Activated naive CD4-positive, alpha-beta T cell treated with anti-CD3 and anti-CD28 coated beads, Interleukin-2, amount 10 ng/mL, durations not matched to agents 7 days and 5 days (primary cell): ENCODE results near the gene NDFIP1.
A peak's percentile ranks its signal among the peaks of the same experiment; 100 is the strongest.
"Not testable (repeated sequence)": the region's sequence is repeated elsewhere in the genome, so short reads cannot be mapped to it uniquely, and the experiment has no call there.

Source experiments
- CTCF ChIA-PET: fragments of 350-600 bp; sonication (Branson Sonifier 250); formaldehyde crosslinking; loops from one replicate; lab custom pipeline; 2021; ENCODE audit warnings: antibody characterized with exemption; lab: Charles Lee
- DNase-seq: peaks from one replicate; pipeline ENCODE4 v3.0.0-alpha.2; 2020
- H3K27ac Mint-ChIP-seq: one replicate; pipeline ENCODE4 v1.8.0; 2021; ENCODE audit warnings: mild to moderate bottlenecking, moderate library complexity, mixed read lengths
- H3K27me3 Mint-ChIP-seq: one replicate; pipeline ENCODE4 v1.8.0; 2021; ENCODE audit warnings: mild to moderate bottlenecking, mixed read lengths
- H3K36me3 Mint-ChIP-seq: one replicate; pipeline ENCODE4 v1.8.0; 2021; ENCODE audit warnings: mixed read lengths
- H3K4me1 Mint-ChIP-seq: one replicate; pipeline ENCODE4 v1.8.0; 2021; ENCODE audit warnings: mixed read lengths
- H3K4me3 Mint-ChIP-seq: one replicate; pipeline ENCODE4 v1.8.0; 2021; ENCODE audit warnings: mild to moderate bottlenecking, moderate library complexity, mixed read lengths
- H3K9me3 Mint-ChIP-seq: one replicate; pipeline ENCODE4 v1.8.0; 2021; ENCODE audit warnings: mixed read lengths

Gene NDFIP1

DNA sequence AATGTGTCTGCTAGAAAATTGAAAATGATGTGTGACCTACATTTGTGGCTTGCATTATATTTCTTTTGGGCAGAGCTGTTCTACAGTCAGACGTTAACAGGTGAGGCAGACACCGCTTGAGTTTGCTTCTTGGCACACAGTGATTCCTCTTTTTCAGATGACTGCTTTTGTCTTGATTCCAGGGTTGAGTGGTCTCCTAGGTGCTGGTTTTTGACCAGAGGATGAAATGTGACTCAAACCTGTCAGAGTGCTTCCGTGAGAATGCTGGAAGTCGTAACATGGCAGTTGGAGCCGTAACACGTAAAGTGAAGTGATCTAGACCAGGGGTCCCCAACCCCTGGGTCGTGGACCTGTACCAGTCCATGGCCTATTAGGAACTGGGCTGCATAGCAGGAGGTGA is 28.3 kb upstream of the NDFIP1 start:
- Mint-ChIP-seq H3K27ac (no peak overlapping the region), H3K36me3 (no peaks in the 10 kb centered on the region), H3K4me3 (no peak overlapping the region), H3K4me1 (peaks cover 3% of the 10 kb centered on the region), H3K9me3 (no peaks in the 10 kb centered on the region), H3K27me3 (peaks cover 14% of the 10 kb centered on the region)
- DNase-seq: no peak
- CTCF ChIA-PET: no interaction called here

DNA sequence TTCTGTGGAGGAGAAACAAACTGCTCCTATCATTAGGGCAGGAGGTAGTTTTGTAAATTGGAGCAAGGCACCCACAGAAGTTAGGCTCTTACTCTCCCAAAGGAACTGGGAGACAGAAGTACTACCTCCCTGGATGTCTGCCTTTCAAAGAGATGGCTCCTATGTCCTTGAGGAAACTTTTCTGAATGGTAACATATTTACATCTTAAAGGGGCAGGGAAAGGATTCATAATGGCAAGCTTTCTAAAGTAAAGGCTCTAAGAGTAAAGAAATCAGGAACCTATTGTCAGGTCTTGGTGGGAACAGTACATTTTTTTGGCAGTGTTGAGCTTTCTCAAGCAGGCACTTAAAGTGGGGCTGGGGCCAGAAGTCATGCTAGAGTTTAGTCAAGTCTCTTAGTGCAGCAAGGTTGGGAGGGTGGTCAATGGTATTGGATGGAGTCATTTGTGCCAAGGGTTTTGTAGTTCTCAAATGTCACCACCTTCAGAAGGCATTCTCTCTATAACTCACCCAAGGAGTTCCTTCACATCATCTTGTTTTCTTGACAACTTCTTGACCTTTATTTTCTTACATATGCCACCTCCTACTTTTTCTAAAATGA is 26.3 kb upstream of the NDFIP1 start:
- H3K27ac Mint-ChIP-seq: no peak overlapping the region
- no peak for DNase-seq
- no peaks in the 10 kb centered on the region for H3K36me3 Mint-ChIP-seq
- H3K27me3 Mint-ChIP-seq: peaks cover 15% of the 10 kb centered on the region
- H3K4me1 Mint-ChIP-seq: peaks cover 3% of the 10 kb centered on the region
- CTCF ChIA-PET: no interaction called here
- no peak overlapping the region for H3K4me3 Mint-ChIP-seq
- H3K9me3 Mint-ChIP-seq: no peaks in the 10 kb centered on the region

DNA sequence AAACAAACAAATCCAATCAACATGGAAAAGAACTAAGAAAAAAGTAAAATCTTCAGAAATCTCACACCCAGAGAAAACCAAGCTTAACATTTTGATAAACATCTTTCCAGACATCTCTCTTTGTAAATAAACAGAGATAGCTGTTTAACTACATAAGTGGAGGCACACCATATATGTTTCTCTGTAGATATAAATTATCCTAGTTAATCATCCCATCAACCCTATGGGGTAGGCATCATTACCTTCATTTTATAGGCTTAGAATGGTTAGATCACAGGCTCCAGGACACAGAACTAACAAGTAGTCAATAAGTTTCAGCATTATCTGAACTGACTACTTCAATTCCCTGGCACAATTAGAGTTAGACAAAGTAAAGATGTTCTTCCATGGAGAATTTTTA is 22.4 kb upstream of the NDFIP1 start:
- Mint-ChIP-seq H3K4me3 (no peak overlapping the region), H3K27me3 (peaks cover 8% of the 10 kb centered on the region), H3K9me3 (no peaks in the 10 kb centered on the region), H3K27ac (no peak overlapping the region), H3K36me3 (no peaks in the 10 kb centered on the region), H3K4me1 (peaks cover 20% of the 10 kb centered on the region)
- no peak for DNase-seq
- CTCF ChIA-PET: no interaction called here

DNA sequence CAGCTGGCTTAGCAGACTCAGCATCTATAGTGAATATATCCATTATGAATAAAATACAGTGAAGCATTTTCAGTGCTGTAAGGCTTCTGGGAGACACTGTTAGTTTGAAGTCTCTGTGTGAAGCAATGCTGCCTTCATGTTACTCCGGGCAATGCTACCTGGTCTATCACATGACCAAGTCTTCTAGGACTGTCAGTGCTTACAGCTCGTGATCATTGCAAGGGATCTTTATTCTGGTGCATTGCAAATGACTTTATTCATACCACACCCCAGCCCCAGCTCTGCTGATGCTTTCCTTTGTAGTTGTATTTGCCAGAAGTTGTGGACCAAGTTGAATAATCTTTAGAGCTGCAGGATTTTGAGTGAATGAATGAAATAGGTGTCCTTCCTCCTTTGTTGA is 21.9 kb upstream of the NDFIP1 start:
- H3K9me3 Mint-ChIP-seq: no peaks in the 10 kb centered on the region

DNA sequence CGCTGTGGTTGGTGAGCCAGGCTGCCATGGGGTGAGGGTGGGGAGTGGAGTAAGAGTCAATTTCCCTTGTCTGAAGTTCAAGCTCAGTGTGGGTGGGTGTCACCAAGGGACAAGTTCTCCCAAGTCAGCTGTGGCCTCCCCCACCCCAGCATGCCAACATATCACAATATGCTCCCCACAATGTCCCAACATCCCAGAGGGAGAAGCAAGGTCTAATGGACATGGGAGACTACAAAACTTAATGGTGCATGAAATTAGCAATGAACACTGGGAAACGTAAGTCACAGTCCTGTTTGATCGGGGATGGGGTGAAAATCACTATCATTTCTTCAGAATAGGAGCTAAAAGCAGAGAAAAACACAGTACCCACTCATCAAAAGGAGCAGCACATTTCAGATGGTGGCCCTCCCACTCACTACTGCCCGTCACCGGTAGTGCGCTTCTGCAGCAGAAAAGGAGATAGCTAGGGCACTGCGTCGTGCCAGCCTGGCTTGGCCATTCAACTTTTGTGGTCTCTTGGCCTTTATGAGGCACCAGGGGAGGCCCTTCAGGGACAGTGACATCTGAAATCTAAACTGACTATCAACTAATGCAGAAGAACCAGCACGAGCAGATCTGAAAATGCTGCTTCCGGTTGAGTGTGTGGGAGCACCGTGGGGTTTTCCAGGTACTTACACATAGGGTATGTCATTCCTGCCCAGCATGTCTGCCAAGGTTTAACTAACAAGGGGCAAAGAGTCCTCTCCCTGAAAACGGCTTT is 20.5 kb upstream of the NDFIP1 start:
- peaks cover 20% of the 10 kb centered on the region for H3K4me1 Mint-ChIP-seq
- no peak overlapping the region for H3K4me3 Mint-ChIP-seq
- no peaks in the 10 kb centered on the region for H3K36me3 Mint-ChIP-seq
- H3K9me3 Mint-ChIP-seq: no peaks in the 10 kb centered on the region
- no peak overlapping the region for H3K27ac Mint-ChIP-seq
- no peak for DNase-seq
- H3K27me3 Mint-ChIP-seq: peaks cover 3% of the 10 kb centered on the region
- CTCF ChIA-PET: no interaction called here

More for the DNA sequence above, 21.9 kb upstream of the NDFIP1 start:
- no peaks in the 10 kb centered on the region for H3K36me3 Mint-ChIP-seq
- H3K4me3 Mint-ChIP-seq: no peak overlapping the region
- peaks cover 6% of the 10 kb centered on the region for H3K27me3 Mint-ChIP-seq
- CTCF ChIA-PET: no interaction called here
- DNase-seq: no peak
- H3K27ac Mint-ChIP-seq: no peak overlapping the region
- H3K4me1 Mint-ChIP-seq: peaks cover 20% of the 10 kb centered on the region

DNA sequence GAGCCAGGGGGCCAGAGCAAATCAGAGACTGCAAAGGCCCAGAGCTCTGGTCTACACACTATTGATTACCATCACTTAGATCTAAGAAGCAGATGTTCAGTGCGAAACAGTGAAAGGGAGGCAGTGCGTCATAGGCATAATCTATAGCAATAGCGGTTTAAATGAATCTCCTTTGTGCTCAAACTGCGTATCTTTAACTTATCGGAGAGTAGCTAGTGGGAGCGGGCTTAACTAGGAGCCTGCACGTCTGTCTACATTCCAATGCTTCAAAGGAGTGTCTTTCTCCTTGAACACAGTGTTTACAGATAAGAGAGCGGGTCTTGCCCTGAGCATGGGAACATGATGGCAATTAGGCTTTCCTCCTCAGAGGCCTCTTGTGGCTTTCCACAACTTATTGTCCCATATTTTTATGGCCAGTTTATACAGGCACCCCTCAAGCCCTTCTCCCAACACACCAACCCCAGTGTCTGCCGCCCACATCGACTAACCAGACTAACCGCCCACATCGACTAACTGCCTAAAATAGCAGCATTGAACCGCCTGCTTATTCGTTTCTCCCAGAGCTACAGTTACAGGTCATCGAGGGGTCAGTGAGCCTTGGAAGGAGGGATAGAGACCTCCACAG is 19.6 kb upstream of the NDFIP1 start:
- H3K27ac Mint-ChIP-seq, H3K27me3 Mint-ChIP-seq, CTCF ChIA-PET, H3K9me3 Mint-ChIP-seq, H3K36me3 Mint-ChIP-seq, H3K4me3 Mint-ChIP-seq, DNase-seq: not testable (repeated sequence)
- peaks cover 22% of the 10 kb centered on the region for H3K4me1 Mint-ChIP-seq

DNA sequence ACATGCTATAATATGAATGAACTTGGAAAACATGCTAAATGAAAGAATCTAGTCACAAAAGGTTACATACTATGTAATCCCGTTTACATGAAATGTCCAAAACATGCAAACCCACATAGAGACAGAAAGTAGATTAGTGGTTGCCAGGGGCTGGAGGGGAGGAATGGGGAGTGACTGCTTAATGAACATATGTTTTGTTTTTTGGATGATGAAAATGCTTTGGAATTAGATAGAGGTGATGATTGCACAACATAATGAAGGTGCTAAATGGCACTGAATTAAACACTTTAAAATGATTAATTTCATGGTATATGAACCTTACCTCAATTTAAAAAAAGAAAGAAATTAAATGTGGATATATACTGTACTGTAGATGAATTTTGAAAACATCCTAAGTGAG is 17.6 kb upstream of the NDFIP1 start:
- CTCF ChIA-PET: interaction anchor here (1.2 kb wide), 1 partner anchor 122 kb away, joined by 4 read pairs; the partner anchor contains the start of gene RNF14
- Mint-ChIP-seq H3K4me3 (no peak overlapping the region), H3K27ac (no peak overlapping the region), H3K27me3 (no peaks in the 10 kb centered on the region), H3K4me1 (peaks cover 39% of the 10 kb centered on the region), H3K36me3 (no peaks in the 10 kb centered on the region), H3K9me3 (no peaks in the 10 kb centered on the region)
- no peak for DNase-seq

DNA sequence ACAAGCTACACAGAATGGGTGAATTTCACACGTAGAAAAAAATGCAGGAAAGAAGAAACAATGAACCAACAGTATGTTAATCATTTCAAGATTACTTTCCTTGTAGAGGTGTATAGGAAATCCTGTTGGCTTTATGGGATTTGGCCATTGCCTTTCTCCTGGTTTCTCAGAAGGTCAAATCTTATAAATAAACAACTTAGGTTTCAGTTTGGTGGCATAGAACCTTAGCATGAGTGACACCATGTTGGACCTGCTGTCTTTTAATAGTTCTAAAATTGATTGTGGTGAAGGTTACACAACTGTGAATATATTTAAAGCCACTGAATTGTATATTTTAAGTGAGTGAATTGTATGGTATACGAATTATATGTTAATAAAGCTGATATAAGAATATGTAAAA is 16.7 kb upstream of the NDFIP1 start:
- no peaks in the 10 kb centered on the region for H3K36me3 Mint-ChIP-seq
- H3K4me1 Mint-ChIP-seq: peaks cover 43% of the 10 kb centered on the region
- no peak overlapping the region for H3K27ac Mint-ChIP-seq
- no peak overlapping the region for H3K4me3 Mint-ChIP-seq
- CTCF ChIA-PET: interaction anchor here (1.2 kb wide), 1 partner anchor 123 kb away, joined by 4 read pairs; the partner anchor contains the start of gene RNF14
- no peaks in the 10 kb centered on the region for H3K9me3 Mint-ChIP-seq
- H3K27me3 Mint-ChIP-seq: no peaks in the 10 kb centered on the region
- DNase-seq: no peak

DNA sequence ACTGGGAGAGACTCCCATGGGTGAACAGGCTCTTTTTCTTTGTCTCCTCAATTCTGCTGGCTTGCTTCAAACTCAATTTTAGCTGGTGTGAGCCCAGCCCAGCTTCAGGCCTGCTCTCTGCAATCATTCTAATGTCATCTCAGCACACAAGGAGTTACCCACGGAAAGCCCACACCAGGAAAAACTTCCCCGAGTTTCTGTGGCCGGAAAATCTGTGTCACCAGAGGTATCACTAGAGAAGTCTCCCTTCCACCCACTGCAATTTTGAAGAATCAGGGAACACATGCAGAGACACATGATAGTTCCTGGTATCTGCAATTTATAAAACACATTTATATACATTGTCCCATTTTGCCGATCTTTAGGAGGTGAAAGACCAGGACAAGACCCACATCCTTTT is 13.5 kb upstream of the NDFIP1 start:
- CTCF ChIA-PET: interaction anchor here (0.8 to 2.2 kb wide), 5 partner anchors 14 to 83 kb away, joined by 3 to 12 read pairs (median 4); partner anchors contain the start of gene GNPDA1
- no peaks in the 10 kb centered on the region for H3K27me3 Mint-ChIP-seq
- H3K9me3 Mint-ChIP-seq: no peaks in the 10 kb centered on the region
- peak; percentile 35 for DNase-seq
- peak overlapping the region; percentile 91 for H3K27ac Mint-ChIP-seq
- H3K36me3 Mint-ChIP-seq: peaks cover 2% of the 10 kb centered on the region
- H3K4me1 Mint-ChIP-seq: peaks cover 52% of the 10 kb centered on the region
- peak overlapping the region; percentile 9 for H3K4me3 Mint-ChIP-seq

DNA sequence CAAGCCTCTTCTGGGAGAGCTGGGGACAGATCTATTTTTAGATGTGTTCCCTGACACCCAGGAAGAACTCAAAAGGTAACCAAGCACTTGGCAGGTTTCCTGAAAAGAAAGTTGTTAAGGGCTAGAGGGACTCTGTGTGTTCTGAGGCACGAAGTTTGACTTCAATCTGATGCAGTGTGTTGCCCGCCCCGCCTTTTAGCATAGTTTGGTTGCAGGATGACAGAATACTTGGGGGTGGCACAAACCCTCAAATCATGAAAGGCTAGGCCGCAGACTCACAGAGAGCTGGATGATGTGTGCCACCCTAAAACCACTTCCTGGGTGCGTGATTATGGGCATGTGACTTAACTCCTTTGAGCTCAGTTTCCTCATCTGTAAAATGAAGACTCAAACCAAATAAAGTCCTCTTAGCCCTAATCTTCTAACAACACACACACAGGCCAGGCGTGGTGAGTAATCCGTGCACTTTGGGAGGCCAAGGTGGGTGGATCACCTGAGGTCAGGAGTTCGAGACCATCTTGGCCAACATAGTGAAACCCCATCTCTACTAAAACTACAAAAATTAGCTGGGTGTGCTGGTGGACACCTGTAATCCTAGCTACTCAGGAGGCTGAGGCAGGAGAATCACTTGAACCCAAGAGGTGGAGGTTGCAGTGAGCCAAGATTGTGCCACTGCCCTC is 12.8 kb upstream of the NDFIP1 start:
- CTCF ChIA-PET: interaction anchor here (0.8 to 2.2 kb wide), 7 partner anchors 12 to 84 kb away, joined by 3 to 12 read pairs (median 3); partner anchors contain the start of gene GNPDA1
- peak overlapping the region; percentile 91 for H3K27ac Mint-ChIP-seq
- H3K4me3 Mint-ChIP-seq: peak overlapping the region; percentile 9
- DNase-seq: peak; percentile 88
- peaks cover 2% of the 10 kb centered on the region for H3K9me3 Mint-ChIP-seq
- H3K27me3 Mint-ChIP-seq: no peaks in the 10 kb centered on the region
- peaks cover 3% of the 10 kb centered on the region for H3K36me3 Mint-ChIP-seq
- H3K4me1 Mint-ChIP-seq: peaks cover 55% of the 10 kb centered on the region

DNA sequence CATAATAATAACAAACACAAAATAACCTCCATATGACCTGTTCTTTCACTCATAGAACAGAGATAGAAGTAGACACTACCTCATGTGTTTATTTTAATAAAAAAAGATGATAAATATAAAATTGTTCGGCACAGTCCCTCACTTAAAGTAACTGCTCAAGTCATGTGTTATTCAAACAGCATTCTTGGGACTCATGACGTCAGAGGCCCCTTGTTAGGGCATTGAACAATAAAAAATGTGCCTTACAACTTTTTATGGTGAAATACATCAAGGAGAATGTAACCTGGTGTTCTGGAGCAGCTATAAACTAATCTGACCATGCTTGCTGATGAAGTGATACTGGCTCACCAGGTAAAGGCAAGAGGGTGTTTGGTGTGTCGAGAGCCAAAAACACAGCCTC is 12.2 kb upstream of the NDFIP1 start:
- no peak for DNase-seq
- no peaks in the 10 kb centered on the region for H3K27me3 Mint-ChIP-seq
- CTCF ChIA-PET: interaction anchor here (0.9 to 2.2 kb wide), 5 partner anchors 12 to 84 kb away, joined by 3 to 12 read pairs (median 4); partner anchors contain the start of gene GNPDA1
- peaks cover 58% of the 10 kb centered on the region for H3K4me1 Mint-ChIP-seq
- H3K27ac Mint-ChIP-seq: peak overlapping the region; percentile 55
- H3K36me3 Mint-ChIP-seq: peaks cover 9% of the 10 kb centered on the region
- peaks cover 8% of the 10 kb centered on the region for H3K9me3 Mint-ChIP-seq
- H3K4me3 Mint-ChIP-seq: no peak overlapping the region

DNA sequence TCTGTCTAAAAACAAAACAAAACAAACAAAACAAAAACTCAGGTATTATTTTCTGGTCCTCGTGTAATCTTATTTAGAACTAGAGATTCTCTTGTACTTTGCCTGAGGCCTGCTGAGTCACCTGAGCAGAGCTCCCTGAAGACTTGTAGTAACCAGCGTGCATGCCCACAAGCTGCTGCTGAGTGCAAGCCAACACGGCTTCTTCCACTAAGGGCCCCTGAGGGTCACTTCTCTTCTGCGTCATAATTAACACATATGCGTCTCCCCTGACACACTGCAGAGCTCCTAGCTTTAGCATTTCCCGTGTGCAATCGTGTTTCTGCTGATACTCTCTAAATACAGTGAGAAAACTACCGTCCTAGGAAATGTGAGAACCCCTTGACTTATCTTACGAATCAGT is 10.9 kb upstream of the NDFIP1 start:
- peaks cover 61% of the 10 kb centered on the region for H3K4me1 Mint-ChIP-seq
- H3K9me3 Mint-ChIP-seq: peaks cover 9% of the 10 kb centered on the region
- DNase-seq: no peak
- no peak overlapping the region for H3K4me3 Mint-ChIP-seq
- H3K27me3 Mint-ChIP-seq: no peaks in the 10 kb centered on the region
- H3K27ac Mint-ChIP-seq: peak overlapping the region; percentile 81
- H3K36me3 Mint-ChIP-seq: peaks cover 9% of the 10 kb centered on the region
- CTCF ChIA-PET: interaction anchor here (1.3 to 2.1 kb wide), 2 partner anchors 83 to 85 kb away, joined by 4 to 6 read pairs; partner anchors contain the start of gene GNPDA1

DNA sequence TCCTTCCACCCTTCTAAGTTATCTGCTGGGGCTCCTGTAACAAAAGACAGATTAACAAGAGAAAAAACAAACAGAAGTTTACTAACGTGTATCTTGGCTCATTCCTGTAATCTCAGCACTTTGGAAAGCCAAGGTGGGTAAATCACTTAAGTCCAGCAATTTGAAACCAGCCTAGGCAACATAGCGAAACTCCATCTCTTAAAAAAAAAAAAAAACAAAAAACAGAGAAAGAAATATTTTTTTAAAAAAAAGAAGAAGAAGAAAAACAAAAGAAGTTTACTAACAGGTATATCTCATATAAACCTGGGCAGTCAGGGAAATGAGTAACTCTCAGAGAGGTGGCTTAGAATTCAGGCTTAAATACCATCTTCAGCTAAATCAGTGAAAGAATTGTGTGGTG is 10.3 kb upstream of the NDFIP1 start:
- peaks cover 9% of the 10 kb centered on the region for H3K9me3 Mint-ChIP-seq
- CTCF ChIA-PET: interaction anchor here (1.3 to 2.1 kb wide), 2 partner anchors 83 to 86 kb away, joined by 4 to 6 read pairs; partner anchors contain the start of gene GNPDA1
- no peak overlapping the region for H3K4me3 Mint-ChIP-seq
- H3K36me3 Mint-ChIP-seq: peaks cover 9% of the 10 kb centered on the region
- H3K4me1 Mint-ChIP-seq: peaks cover 65% of the 10 kb centered on the region
- H3K27me3 Mint-ChIP-seq: no peaks in the 10 kb centered on the region
- DNase-seq: no peak
- no peak overlapping the region for H3K27ac Mint-ChIP-seq

DNA sequence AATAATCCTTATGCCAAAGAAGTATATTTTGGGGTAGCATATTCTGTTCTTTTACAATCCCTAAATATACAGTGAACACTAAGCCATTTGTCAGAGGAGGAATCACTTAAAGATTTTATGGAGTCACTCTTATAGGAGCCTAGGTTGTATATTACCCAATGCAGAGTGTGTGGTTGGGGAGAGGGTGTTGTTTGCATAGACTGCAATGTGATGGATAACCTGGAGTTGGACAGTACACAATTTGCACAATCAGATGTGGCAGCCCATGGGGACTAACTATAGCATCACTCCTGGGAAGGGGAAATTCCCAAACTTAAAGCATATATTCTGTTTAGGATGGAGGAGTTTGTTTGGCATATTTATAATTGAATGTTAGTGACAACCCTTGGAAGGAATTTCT is 9.6 kb upstream of the NDFIP1 start:
- DNase-seq: no peak
- Mint-ChIP-seq H3K9me3 (peaks cover 9% of the 10 kb centered on the region), H3K27me3 (no peaks in the 10 kb centered on the region), H3K4me1 (peaks cover 67% of the 10 kb centered on the region), H3K4me3 (no peak overlapping the region), H3K36me3 (peaks cover 9% of the 10 kb centered on the region), H3K27ac (no peak overlapping the region)
- CTCF ChIA-PET: interaction anchor here (2.1 kb wide), 1 partner anchor 87 kb away, joined by 6 read pairs; the partner anchor contains the start of gene GNPDA1
